Measurements from ENCODE around the gene LIMS1. TPM values are rescaled to one million over a fixed set of nuclear protein-coding genes. Genes with fewer than 3 reads are reported as not detected.
"Not testable (repeated sequence)": the region's sequence is repeated elsewhere in the genome, so short reads cannot be mapped to it uniquely, and the experiment has no call there.

LIMS1 gene
- total RNA-seq, 2 donors from 2014 or later = 146 to 186 TPM

DNA sequence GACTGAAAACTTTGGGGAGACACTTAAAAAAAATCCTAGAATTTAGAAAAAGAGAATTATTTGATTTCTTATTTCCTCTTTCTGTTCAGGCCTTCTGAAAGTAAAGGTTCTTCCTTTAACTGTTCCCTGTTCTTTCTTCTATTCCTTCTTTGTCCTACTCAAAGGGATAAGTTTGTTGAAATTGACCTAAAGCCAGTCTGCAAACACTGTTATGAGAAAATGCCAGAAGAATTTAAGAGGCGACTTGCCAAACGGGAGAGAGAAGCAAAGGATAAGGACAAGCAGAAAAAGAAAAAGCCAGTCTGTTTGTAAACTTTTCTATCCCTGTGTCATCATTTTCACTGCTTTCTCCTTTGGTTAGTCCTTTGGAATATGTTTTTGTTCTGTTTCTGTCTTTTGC, 146.5 kb downstream of the LIMS1 start:
- not testable (repeated sequence) for H3K27ac Mint-ChIP-seq, H3K4me1 Mint-ChIP-seq

DNA sequence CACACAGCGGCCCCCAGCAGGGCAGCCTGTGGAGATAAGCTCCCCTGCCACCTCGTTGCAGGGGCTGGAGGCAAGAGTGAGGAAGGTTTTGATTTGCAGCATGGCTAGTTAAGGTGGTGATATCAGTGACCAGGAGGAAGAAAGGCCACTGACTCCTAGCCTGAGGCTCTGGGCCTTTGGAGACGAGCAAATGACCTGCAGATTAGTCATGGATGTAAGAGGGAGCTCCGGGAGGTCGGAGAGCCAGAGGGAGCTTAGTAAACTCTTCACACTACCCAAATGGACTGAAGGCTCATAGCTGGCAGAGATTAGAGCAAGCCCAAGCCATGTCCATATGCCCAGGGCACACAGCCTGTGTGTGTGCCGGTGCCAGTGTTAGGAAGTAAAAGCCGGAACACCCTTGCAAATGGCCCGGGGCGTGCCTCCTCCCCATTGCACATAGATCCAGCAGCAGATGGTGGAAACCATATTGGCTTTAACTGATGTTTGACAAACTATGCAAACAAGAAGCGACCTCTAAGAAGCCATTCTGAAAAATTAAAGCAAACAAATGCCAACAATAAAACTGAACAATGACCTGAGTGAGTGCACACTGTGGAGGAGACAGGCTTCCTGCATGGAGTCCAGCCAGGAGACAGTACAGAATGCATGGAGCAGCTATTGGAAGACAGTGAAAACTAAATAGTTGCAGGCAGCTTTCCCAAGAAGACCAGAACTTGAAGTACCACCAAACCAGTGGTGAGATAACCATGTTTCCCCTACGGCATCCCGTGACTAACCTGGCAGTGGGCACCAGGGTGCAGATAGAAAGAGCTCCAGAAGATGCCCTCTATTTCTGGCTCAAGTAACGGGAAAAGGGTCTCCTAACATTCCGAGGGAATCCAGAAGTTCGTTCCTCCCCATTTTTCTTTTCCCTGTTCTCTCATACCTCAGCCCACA, 154.8 kb downstream of the LIMS1 start:
- H3K9me3 Mint-ChIP-seq; H3K27me3 Mint-ChIP-seq; H3K4me3 Mint-ChIP-seq; H3K27ac Mint-ChIP-seq; ATAC-seq (replicated peaks); H3K4me1 Mint-ChIP-seq: not testable (repeated sequence)
- peaks cover 25% of the 10 kb centered on the region for H3K36me3 Mint-ChIP-seq (ENCODE audit: low read depth)

More for the DNA sequence above, 146.5 kb downstream of the LIMS1 start:
- H3K27me3 Mint-ChIP-seq; ATAC-seq (replicated peaks); H3K4me3 Mint-ChIP-seq; H3K9me3 Mint-ChIP-seq: not testable (repeated sequence)
- peaks cover 93% of the 10 kb centered on the region for H3K36me3 Mint-ChIP-seq (ENCODE audit: low read depth)

- H3K36me3 Mint-ChIP-seq (ENCODE audit: low read depth) = peaks cover 16% of the 10 kb centered on the region
- ATAC-seq (replicated peaks) = peak; percentile 63
These were observed 155.7 kb downstream of the LIMS1 start for GRCh38 chr2:108690001-108690400.

DNA sequence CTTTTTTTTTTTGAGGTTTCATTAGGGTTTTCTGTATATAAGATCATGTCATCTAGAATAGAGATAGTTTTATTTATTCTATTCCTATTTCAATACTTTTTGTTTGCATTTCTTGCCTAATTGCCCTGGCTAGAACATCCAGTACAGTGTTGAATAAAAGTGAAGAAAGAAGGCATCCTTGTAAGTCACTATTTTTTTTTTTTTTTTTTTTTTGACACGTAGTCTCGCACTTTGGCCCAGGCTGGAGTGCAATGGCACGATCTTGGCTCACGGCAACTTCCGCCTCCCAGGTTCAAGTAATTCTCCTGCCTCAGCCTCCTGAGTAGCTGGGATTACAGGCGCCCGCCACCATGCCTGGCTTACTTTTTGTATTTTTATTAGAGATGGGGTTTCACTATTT, 157.2 kb downstream of the LIMS1 start:
- H3K36me3 Mint-ChIP-seq (ENCODE audit: low read depth) = peaks cover 2% of the 10 kb centered on the region
- no peak overlapping the region for H3K27ac Mint-ChIP-seq
- H3K4me3 Mint-ChIP-seq = no peak overlapping the region
- no peaks in the 10 kb centered on the region for H3K4me1 Mint-ChIP-seq
- H3K27me3 Mint-ChIP-seq = no peaks in the 10 kb centered on the region
- H3K9me3 Mint-ChIP-seq = no peaks in the 10 kb centered on the region
- no peak for ATAC-seq (replicated peaks)

More at GRCh38 chr2:108690001-108690400, 155.7 kb downstream of the LIMS1 start:
- not testable (repeated sequence) for H3K27ac Mint-ChIP-seq, H3K4me3 Mint-ChIP-seq, H3K9me3 Mint-ChIP-seq, H3K4me1 Mint-ChIP-seq, H3K27me3 Mint-ChIP-seq

DNA sequence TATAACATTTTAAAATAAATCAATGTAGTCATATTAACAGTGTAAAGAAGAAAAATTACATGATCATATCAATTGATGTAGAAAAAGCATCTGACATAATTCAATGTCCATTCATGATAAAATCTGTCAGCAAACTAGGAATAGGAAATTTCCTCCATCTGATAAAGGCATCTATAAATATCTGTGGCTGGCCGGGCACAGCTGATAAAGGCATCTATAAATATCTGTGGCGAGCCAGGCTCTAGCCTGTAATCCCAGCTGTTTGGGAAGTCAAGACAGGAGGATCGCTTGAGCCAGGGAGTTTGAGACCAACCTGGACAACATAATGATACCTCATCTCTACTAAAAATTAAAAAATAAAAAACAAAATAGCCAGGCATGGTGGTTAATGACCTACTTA, 166.9 kb downstream of the LIMS1 start:
- no peak for ATAC-seq (replicated peaks)
- Mint-ChIP-seq H3K27me3 (no peaks in the 10 kb centered on the region), H3K36me3 (ENCODE audit: low read depth) (no peaks in the 10 kb centered on the region), H3K9me3 (no peaks in the 10 kb centered on the region), H3K4me1 (no peaks in the 10 kb centered on the region), H3K4me3 (no peak overlapping the region), H3K27ac (no peak overlapping the region)

DNA sequence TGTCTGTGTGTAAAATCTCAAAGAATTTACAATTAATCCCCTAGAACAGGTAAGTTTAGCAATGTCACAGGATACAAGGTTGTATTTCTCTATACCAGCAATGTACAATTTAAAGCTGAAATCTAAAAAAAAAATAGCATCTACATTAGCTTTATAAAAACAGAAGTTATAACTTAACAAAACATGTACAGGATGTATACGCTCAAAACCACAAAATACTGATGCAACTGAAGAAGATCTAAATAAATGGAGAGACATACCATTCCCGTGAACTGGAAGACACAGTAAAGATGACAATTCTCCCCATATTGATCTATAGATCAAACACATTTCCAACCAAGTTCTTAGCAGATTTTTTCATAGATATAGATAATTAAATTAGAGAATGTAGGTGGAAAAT, 167.5 kb downstream of the LIMS1 start:
- ATAC-seq (replicated peaks) = no peak
- no peaks in the 10 kb centered on the region for H3K36me3 Mint-ChIP-seq (ENCODE audit: low read depth)
- no peaks in the 10 kb centered on the region for H3K4me1 Mint-ChIP-seq
- no peak overlapping the region for H3K27ac Mint-ChIP-seq
- no peak overlapping the region for H3K4me3 Mint-ChIP-seq
- H3K9me3 Mint-ChIP-seq = no peaks in the 10 kb centered on the region
- H3K27me3 Mint-ChIP-seq = no peaks in the 10 kb centered on the region

GRCh38 chr2:108704871-108705270, 170.6 kb downstream of the LIMS1 start:
- H3K27ac Mint-ChIP-seq = no peak overlapping the region
- no peaks in the 10 kb centered on the region for H3K27me3 Mint-ChIP-seq
- H3K4me3 Mint-ChIP-seq = no peak overlapping the region
- H3K36me3 Mint-ChIP-seq (ENCODE audit: low read depth) = no peaks in the 10 kb centered on the region
- no peak for ATAC-seq (replicated peaks)
- H3K9me3 Mint-ChIP-seq = peaks cover 3% of the 10 kb centered on the region
- no peaks in the 10 kb centered on the region for H3K4me1 Mint-ChIP-seq

DNA sequence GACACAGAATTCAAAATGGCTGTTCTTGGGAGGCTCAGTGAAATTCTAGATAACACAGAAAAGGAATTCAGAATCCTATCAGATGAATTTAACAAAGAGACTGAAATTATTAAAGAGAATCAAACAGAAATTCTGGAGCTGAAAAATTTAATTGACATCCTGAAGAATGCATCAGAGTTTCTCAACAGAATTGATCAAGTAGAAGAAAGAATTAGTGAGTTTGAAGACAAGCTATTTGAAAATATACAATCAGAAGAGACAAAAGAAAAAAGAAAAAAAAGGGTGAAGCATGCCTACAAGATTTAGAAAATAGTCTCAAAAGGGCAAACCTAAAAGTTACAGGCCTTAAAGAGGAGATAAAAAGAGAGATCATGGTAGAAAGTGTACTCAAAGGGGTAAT, 173.0 kb downstream of the LIMS1 start:
- Mint-ChIP-seq H3K9me3 (peaks cover 3% of the 10 kb centered on the region), H3K36me3 (ENCODE audit: low read depth) (no peaks in the 10 kb centered on the region), H3K27me3 (no peaks in the 10 kb centered on the region), H3K4me1 (no peaks in the 10 kb centered on the region), H3K4me3 (no peak overlapping the region), H3K27ac (no peak overlapping the region)
- no peak for ATAC-seq (replicated peaks)

GRCh38 chr2:108716971-108717370, 182.7 kb downstream of the LIMS1 start:
- peaks cover 17% of the 10 kb centered on the region for H3K36me3 Mint-ChIP-seq (ENCODE audit: low read depth)
- ATAC-seq (replicated peaks); H3K4me1 Mint-ChIP-seq; H3K9me3 Mint-ChIP-seq; H3K27me3 Mint-ChIP-seq; H3K4me3 Mint-ChIP-seq; H3K27ac Mint-ChIP-seq: not testable (repeated sequence)

- peak; percentile 99 for ATAC-seq (replicated peaks)
- H3K27ac Mint-ChIP-seq = peak within 1 kb of the TSS; percentile 98
- no peaks in the 10 kb centered on the region for H3K27me3 Mint-ChIP-seq
- peaks cover 28% of the 10 kb centered on the region for H3K36me3 Mint-ChIP-seq (ENCODE audit: low read depth)
- peak within 1 kb of the TSS; percentile 99 for H3K4me3 Mint-ChIP-seq
- no peaks in the 10 kb centered on the region for H3K9me3 Mint-ChIP-seq
- peaks cover 6% of the 10 kb centered on the region for H3K4me1 Mint-ChIP-seq
These were observed 185.1 kb downstream of the LIMS1 start, which contains the start of gene RANBP2 for GRCh38 chr2:108719149-108720044. TSS of gene RANBP2 (plus strand) at chr2:108719482. CDS start at chr2:108719607, 125 bp downstream.

GRCh38 chr2:108726048-108726447, 191.8 kb downstream of the LIMS1 start:
- not testable (repeated sequence) for ATAC-seq (replicated peaks)

GRCh38 chr2:108734656-108735055, 200.4 kb downstream of the LIMS1 start:
- not testable (repeated sequence) for H3K4me1 Mint-ChIP-seq; H3K4me3 Mint-ChIP-seq; H3K9me3 Mint-ChIP-seq; ATAC-seq (replicated peaks); H3K27me3 Mint-ChIP-seq
- Mint-ChIP-seq H3K27ac (peak overlapping the region; percentile 68), H3K36me3 (ENCODE audit: low read depth) (peaks cover 87% of the 10 kb centered on the region)

More at GRCh38 chr2:108726048-108726447, 191.8 kb downstream of the LIMS1 start:
- not testable (repeated sequence) for H3K4me1 Mint-ChIP-seq, H3K4me3 Mint-ChIP-seq, H3K27me3 Mint-ChIP-seq, H3K9me3 Mint-ChIP-seq
- Mint-ChIP-seq H3K36me3 (ENCODE audit: low read depth) (peaks cover 47% of the 10 kb centered on the region), H3K27ac (peak overlapping the region; percentile 46)

Data from activated T-helper 17 cell treated with anti-CD3 and anti-CD28 coated beads, Interleukin-2, amount 50 U/mL, for 72 hours (primary cell).